ENCODE measurements around the gene THADA. TPM values are rescaled to one million over a fixed set of nuclear protein-coding genes. Genes with fewer than 3 reads are reported as not detected.
A peak's percentile ranks its signal among the peaks of the same experiment; 100 is the strongest.

THADA gene
- polyA plus RNA-seq, 1 donor (not counting 4 experiments of a cell fraction or from before 2014, with no cell fraction given), result 22.6 TPM

DNA sequence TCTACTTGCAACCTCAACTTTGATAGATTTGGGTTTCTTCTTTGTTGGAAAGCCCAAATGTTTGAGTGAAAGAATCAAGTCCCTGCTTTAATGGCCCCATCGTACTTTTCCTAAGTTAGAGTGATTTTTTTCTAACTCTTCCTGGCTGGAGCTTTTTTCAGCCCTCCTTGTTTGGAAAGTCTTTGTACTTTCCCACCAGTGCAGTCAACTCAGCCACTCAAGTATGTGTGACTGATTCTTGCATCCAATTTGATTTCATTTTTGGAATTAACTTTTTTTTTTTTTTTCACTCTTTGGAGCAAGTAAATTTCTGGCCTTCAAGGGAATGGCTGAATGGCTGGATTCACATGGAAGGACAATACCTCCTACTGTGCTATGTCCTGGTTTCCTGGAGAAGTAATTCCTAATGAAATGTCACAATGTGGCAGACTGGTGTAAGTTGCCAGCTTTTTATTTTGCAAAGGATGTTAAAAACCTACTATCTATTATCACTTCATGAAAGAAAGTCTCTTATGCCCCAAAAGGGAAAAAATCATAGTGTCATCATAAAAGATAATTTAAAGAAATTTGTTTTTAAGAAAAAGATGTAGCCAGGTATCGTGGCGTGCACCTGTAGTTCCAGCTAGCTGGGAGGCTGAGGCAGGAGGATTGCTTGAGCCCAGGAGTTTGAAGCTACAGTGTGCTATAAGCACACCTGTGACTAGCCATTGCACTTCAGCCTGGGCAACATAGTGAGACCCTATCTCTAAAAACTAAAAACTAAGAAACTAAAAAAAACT is 293.5 kb downstream of the THADA start:
- H3K79me2 ChIP-seq (ENCODE audit: control insufficient read depth, insufficient read depth, low read length), result no peaks in the 10 kb centered on the region
- DNase-seq (ENCODE audit: low read depth, low spot score) (no peak), FAIRE-seq (no peak)
- H3K4me1 ChIP-seq (ENCODE audit: control insufficient read depth, extremely low read depth, insufficient read depth, low read length), result peaks cover 26% of the 10 kb centered on the region
- no peak overlapping the region for H3K4me2 ChIP-seq (ENCODE audit: control insufficient read depth, extremely low read depth, insufficient read depth, low read depth, low read length)
- dilution Hi-C loops (cut with MboI; ENCODE audit: extremely low pct_ligation_motif_present, low sequenced_read_pairs), result no loop called here
- H3K27ac ChIP-seq (ENCODE audit: control insufficient read depth, insufficient read depth, low read length), result no peak overlapping the region
- no peaks in the 10 kb centered on the region for H3K9me3 ChIP-seq (ENCODE audit: control insufficient read depth, low read depth, low read length)
- H3K9ac ChIP-seq (ENCODE audit: control insufficient read depth, extremely low read depth, insufficient read depth, low read length), result no peak overlapping the region
- peaks cover 2% of the 10 kb centered on the region for H3K9me1 ChIP-seq (ENCODE audit: control insufficient read depth, extremely low read depth, insufficient read depth, low read length)
- H3K4me3 ChIP-seq (ENCODE audit: control insufficient read depth in 2 of 3, extremely low read depth in 1 of 3, insufficient read depth in 2 of 3, low read depth in 1 of 3, low read length in 3 of 3), result no peak overlapping the region
- H4K20me1 ChIP-seq (ENCODE audit: control insufficient read depth, extremely low read depth, insufficient read depth, low read length), result no peaks in the 10 kb centered on the region
- H3K27me3 ChIP-seq (ENCODE audit: control insufficient read depth, extremely low read depth, insufficient read depth, low read length), result no peaks in the 10 kb centered on the region
- no peak overlapping the region for H2AFZ ChIP-seq (ENCODE audit: control insufficient read depth, low read length)
- no peaks in the 10 kb centered on the region for H3K36me3 ChIP-seq (ENCODE audit: control insufficient read depth in 2 of 2, extremely low read depth in 1 of 2, insufficient read depth in 2 of 2, low read length in 2 of 2)
- TF ChIP-seq EZH2 (IDR thresholded peaks at IDR 0.05; ENCODE audit: low read length), result no peak
- TF ChIP-seq, protein P1, sequence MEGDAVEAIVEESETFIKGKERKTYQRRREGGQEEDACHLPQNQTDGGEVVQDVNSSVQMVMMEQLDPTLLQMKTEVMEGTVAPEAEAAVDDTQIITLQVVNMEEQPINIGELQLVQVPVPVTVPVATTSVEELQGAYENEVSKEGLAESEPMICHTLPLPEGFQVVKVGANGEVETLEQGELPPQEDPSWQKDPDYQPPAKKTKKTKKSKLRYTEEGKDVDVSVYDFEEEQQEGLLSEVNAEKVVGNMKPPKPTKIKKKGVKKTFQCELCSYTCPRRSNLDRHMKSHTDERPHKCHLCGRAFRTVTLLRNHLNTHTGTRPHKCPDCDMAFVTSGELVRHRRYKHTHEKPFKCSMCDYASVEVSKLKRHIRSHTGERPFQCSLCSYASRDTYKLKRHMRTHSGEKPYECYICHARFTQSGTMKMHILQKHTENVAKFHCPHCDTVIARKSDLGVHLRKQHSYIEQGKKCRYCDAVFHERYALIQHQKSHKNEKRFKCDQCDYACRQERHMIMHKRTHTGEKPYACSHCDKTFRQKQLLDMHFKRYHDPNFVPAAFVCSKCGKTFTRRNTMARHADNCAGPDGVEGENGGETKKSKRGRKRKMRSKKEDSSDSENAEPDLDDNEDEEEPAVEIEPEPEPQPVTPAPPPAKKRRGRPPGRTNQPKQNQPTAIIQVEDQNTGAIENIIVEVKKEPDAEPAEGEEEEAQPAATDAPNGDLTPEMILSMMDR (optimal IDR thresholded peaks at IDR 0.05 in 1 of 3, IDR thresholded peaks at IDR 0.05 in 1 of 3, conservative IDR thresholded peaks at IDR 0.05 in 1 of 3; ENCODE audit: extremely low read depth in 1 of 3, insufficient read depth in 2 of 3, low read length in 3 of 3), result no peak

DNA sequence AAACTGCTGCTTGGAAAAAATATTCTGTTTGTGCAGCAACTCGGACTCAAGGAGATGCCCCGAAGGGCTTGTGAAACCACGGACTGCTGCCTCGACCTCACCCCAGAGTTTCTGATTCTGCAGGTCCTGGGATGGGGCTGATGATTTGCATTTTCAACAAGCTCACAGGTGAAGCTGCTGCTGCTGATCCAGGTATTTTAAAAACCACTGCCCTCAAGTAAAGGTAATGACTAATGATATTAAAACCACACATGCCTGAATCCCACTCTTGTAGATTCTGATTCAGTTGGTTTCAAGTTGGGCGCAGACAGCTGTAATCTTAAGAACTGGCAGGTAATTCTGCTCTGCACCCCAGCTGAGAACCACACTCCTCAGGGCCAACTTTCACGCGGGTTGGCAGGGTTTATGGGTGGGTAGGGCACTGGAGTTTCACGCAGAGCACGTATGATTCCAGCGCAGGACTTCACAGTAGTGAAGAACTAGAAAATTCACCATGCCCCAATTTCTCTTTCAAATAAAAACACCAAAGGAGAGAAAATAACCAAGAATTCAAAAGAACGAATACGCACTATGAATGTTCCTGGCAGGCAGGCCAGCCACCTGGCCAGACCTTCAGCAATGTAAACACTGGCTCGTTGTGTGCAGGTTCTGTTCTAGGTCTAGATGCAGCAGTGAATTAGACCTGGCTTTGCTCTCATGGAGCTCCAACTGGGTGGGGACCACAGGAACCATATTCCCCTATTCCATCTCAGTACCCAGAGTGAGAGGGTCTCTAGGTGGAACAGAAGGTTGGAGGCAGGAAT is 294.9 kb downstream of the THADA start:
- no peaks in the 10 kb centered on the region for H3K9me3 ChIP-seq (ENCODE audit: control insufficient read depth, low read depth, low read length)
- peaks cover 2% of the 10 kb centered on the region for H3K9me1 ChIP-seq (ENCODE audit: control insufficient read depth, extremely low read depth, insufficient read depth, low read length)
- DNase-seq (ENCODE audit: low read depth, low spot score), result no peak
- dilution Hi-C loops (cut with MboI; ENCODE audit: extremely low pct_ligation_motif_present, low sequenced_read_pairs), result no loop called here
- H3K36me3 ChIP-seq (ENCODE audit: control insufficient read depth in 2 of 2, extremely low read depth in 1 of 2, insufficient read depth in 2 of 2, low read length in 2 of 2), result no peaks in the 10 kb centered on the region
- no peak for TF ChIP-seq EZH2 (IDR thresholded peaks at IDR 0.05; ENCODE audit: low read length)
- TF ChIP-seq, protein P1 (optimal IDR thresholded peaks at IDR 0.05 in 1 of 3, IDR thresholded peaks at IDR 0.05 in 1 of 3, conservative IDR thresholded peaks at IDR 0.05 in 1 of 3; ENCODE audit: extremely low read depth in 1 of 3, insufficient read depth in 2 of 3, low read length in 3 of 3), result no peak
- peak overlapping the region; percentile 64 for H3K4me2 ChIP-seq (ENCODE audit: control insufficient read depth, extremely low read depth, insufficient read depth, low read depth, low read length)
- H2AFZ ChIP-seq (ENCODE audit: control insufficient read depth, low read length), result no peak overlapping the region
- no peaks in the 10 kb centered on the region for H3K27me3 ChIP-seq (ENCODE audit: control insufficient read depth, extremely low read depth, insufficient read depth, low read length)
- peak overlapping the region in 2 of 3 experiments; percentile 11 to 24 for H3K4me3 ChIP-seq (ENCODE audit: control insufficient read depth in 2 of 3, extremely low read depth in 1 of 3, insufficient read depth in 2 of 3, low read depth in 1 of 3, low read length in 3 of 3)
- no peaks in the 10 kb centered on the region for H4K20me1 ChIP-seq (ENCODE audit: control insufficient read depth, extremely low read depth, insufficient read depth, low read length)
- H3K9ac ChIP-seq (ENCODE audit: control insufficient read depth, extremely low read depth, insufficient read depth, low read length), result peak overlapping the region; percentile 3
- H3K4me1 ChIP-seq (ENCODE audit: control insufficient read depth, extremely low read depth, insufficient read depth, low read length), result peaks cover 16% of the 10 kb centered on the region
- no peak overlapping the region for H3K27ac ChIP-seq (ENCODE audit: control insufficient read depth, insufficient read depth, low read length)
- peak; percentile 32 for FAIRE-seq
- H3K79me2 ChIP-seq (ENCODE audit: control insufficient read depth, insufficient read depth, low read length), result no peaks in the 10 kb centered on the region

Data from keratinocyte (primary cell).